ENCODE results near the gene FBXL4.

FBXL4 gene

DNA sequence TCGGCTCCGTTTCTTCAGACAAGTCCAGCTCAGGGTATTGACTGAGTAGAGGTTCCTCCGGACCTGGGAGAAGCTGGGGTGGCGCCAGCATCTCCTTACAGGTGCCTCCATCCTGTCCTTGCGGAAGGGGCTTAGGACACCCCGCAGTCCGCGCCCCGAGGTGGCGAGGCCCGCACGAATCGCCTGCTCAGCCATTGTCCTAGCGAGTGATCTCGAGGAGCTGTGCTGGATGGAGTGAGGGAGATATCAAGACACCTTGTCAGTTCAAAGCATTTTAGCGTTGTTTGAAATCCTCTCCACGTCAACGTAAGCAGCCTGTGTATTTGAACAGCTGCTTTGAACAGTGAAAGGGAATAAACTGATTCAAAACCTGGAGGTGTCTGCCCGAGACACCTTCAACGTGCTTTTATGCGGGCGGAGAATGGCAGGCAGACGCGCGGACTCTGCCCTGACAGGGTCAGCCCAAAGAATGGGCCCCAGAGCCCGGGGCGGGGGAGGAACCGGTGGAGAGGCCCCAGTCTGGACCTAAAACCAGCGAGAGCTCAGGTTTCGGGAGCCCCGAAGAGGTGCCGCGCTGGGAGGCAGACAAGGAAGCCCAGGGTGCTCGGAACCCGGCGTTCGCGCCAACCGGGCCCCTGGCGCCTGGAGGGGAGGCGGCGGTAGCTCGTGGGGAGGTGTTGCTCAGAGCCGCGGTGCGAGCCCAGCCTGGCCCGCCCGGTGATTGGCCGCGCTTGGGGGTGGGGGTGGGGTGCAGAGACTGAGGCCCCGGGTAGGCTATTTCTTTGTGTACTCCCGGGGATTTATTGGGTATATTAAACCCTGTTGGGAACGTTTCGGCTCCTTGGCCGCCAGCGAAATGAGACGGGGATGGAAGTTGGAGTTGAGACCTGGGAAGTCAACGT is 116.4 kb downstream of the FBXL4 start:
- DNase-seq (ENCODE audit: extremely low read depth, low read depth), result no peak
- TF ChIP-seq, protein P1, sequence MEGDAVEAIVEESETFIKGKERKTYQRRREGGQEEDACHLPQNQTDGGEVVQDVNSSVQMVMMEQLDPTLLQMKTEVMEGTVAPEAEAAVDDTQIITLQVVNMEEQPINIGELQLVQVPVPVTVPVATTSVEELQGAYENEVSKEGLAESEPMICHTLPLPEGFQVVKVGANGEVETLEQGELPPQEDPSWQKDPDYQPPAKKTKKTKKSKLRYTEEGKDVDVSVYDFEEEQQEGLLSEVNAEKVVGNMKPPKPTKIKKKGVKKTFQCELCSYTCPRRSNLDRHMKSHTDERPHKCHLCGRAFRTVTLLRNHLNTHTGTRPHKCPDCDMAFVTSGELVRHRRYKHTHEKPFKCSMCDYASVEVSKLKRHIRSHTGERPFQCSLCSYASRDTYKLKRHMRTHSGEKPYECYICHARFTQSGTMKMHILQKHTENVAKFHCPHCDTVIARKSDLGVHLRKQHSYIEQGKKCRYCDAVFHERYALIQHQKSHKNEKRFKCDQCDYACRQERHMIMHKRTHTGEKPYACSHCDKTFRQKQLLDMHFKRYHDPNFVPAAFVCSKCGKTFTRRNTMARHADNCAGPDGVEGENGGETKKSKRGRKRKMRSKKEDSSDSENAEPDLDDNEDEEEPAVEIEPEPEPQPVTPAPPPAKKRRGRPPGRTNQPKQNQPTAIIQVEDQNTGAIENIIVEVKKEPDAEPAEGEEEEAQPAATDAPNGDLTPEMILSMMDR (IDR thresholded peaks at IDR 0.05; ENCODE audit: low read depth, low read length), result no peak

DNA sequence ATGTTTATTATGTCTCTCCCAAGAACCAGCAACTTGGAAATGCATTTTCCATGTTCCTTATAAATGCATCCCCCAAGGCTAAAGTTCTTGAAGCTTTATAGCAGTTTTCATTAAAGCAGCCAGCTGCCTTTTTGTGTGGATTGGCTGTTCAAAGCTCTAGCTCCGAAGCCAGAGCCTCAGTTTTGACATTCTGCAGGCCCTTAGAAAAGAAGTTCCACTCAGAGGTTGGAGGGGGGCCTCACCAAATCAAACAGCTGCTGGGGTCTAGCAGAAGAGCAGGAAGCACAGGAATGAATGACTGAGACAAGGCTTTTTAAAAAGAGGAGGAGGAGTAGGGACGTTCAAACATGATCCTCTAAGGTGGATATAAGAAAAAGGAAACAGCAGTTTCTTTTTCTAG is 117.6 kb downstream of the FBXL4 start:
- DNase-seq (ENCODE audit: extremely low read depth, low read depth), result no peak
- TF ChIP-seq, protein P1 (IDR thresholded peaks at IDR 0.05; ENCODE audit: low read depth, low read length), result no peak

DNA sequence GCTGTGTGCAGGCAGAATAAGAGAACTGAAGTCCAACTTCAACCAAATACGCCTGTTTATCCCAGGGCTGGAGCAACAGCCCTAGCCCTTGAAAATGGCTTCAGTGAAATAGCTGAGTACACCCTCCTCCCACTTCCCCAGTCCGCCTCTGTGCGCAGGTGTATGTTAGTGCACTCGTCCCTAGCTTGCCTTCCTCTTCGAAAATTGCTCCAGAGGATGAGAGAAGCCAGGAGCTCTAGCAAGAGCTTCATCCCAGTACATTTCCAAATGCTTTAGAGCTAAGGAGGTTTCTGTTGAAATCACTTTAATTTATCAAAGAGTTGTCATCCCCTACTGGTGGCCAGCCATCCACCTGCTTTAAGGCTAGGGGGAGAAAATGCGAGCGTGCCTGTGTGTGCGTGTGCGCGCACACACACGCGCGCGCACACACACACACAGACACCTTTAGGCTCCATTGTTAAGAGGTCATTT is 118.8 kb downstream of the FBXL4 start:
- DNase-seq (ENCODE audit: extremely low read depth, low read depth), result no peak

DNA sequence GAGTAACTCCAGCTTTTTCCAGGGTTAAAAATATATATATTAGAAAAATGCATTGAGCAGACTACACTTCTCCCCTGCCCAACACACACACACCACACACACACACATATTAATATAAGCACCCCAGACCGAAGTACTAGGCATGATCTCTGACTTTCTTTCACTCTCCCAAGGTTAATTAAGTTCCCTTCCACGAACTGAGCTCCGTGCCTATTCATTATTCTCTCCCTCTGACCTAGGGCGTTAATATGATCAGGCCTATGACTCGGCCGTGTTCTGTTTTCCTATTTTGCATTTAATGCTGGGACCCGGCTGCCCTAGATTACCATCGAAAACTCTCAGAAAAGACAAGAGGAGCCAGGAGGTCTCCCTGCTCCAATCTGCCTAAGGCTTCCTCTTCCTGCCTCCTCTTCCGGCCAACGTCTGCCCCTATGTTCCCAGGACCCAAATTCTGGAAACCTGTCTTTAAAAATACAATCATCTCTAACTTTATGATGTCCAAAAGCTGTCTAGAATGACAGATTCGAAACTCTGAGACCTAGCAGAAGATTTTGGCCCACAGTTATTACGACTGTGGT is 119.4 kb downstream of the FBXL4 start:
- DNase-seq (ENCODE audit: extremely low read depth, low read depth), result no peak
- TF ChIP-seq, protein P1 (IDR thresholded peaks at IDR 0.05; ENCODE audit: low read depth, low read length), result no peak

More for the DNA sequence above, 118.8 kb downstream of the FBXL4 start:
- TF ChIP-seq, protein P1 (IDR thresholded peaks at IDR 0.05; ENCODE audit: low read depth, low read length), result no peak

DNA sequence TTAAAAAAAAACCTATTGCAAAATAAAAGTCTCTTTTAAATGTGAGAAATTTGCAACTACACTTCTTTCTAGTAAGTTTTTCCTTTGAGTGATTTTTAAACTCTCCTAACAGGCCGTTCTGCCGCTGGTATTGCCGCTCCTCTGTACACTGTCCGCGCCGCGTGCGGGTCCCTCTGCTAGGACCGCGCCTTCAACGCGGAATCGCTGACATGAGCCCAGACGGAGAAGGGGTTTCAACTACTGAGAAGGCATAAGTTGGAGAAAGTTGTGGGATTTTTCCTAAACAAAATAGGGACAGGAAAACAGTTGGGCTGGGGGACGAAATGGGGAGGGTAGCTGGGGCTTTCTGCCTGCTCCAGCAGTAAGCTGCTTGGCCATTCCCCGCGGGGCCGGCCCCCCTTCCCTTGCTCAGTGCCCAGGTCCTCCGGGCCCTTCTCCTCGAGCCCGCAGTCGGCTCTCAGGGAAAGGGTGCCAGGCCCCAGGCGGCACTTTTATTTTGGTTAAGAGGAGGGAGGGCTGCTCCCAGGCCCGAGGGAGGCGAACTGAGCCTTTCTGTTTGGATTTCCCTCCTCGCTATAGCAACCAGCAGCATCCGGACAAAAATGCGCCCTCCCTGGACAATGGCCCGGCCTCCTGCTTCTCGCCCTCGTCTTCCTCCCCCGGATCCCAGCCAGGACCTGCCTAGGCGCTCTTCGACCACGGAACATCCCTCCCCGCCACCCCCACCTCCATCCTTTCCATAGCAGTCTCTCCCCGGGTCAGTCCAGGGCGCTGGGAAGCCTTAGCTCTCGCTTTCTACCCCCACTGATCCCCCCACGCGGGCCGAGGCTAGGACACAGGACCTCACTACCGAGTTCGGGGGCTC is 120.2 kb downstream of the FBXL4 start:
- DNase-seq (ENCODE audit: extremely low read depth, low read depth), result no peak
- TF ChIP-seq, protein P1 (IDR thresholded peaks at IDR 0.05; ENCODE audit: low read depth, low read length), result no peak

DNA sequence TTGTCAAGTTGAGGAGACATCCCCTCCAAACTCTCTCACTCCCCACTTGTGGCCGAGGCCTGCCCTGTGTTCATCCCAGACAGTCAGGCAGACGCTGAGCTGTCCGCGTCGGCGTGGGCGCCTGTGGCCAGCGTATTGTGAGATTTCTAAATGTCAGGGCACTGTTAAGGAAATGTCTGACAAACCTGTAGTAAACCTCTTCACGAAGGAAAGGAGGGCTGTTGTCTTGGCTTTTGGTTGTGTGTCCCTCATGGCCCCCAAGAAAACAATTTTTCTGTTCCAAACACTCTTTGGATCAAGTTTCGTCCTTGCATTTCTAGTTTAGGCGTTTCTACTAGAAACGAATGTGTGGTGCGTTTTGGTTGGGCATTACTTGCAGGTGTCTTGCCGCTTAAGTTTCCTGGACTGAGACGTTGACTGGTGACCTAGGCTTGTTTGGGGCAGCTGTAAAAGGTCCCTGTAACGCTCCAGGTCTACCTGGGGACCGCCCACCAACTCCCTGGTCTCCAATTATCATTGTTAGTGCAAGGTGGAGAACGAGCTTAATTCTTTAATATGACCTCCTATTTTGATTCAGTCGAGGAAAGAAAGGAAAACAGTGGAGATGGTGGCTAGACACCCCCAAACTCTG is 122.0 kb downstream of the FBXL4 start:
- TF ChIP-seq, protein P1 (IDR thresholded peaks at IDR 0.05; ENCODE audit: low read depth, low read length), result no peak
- DNase-seq (ENCODE audit: extremely low read depth, low read depth), result no peak

All from AG09319 (cell line).